A673 (cell line): Measurements from ENCODE around the gene CLDN17. TPM values are rescaled to one million over a fixed set of nuclear protein-coding genes. Genes with fewer than 3 reads are reported as not detected.

ENCODE experiments used
- BruUV-seq: library from RNA; stranded (reverse); fragments of 400-500 nt; replicated peaks from 2 replicates; lab custom pipeline; 2021; lab: Mats Ljungman, UMichigan
- CTCF ChIA-PET: fragments of 300-600 bp; sonication (Branson Sonifier 250); formaldehyde crosslinking; loops from one replicate; lab custom pipeline; 2022; ENCODE audit warnings: antibody characterized with exemption; lab: Charles Lee
- POLR2A ChIA-PET: fragments of 300-600 bp; sonication (Branson Sonifier 250); formaldehyde crosslinking; loops from one replicate; lab custom pipeline; 2022; ENCODE audit warnings: antibody characterized with exemption; ENCODE audit not compliant: low non-redundant PET; lab: Charles Lee
- DNase-seq: peaks from one replicate; pipeline ENCODE4 v3.0.0-alpha.2; 2015; ENCODE audit warnings: low spot score
- H3K27ac ChIP-seq: fragments of 200-600 bp; sonication (generic); 2 replicates; pipeline ENCODE4 v1.5.1; 2016; ENCODE audit warnings: mixed run types, low read depth, mild to moderate bottlenecking, mixed read lengths, antibody characterized with exemption, low read length; ENCODE audit not compliant: poor library complexity, severe bottlenecking
- H3K27me3 ChIP-seq: fragments of 200-600 bp; sonication (generic); replicated peaks from 2 replicates; pipeline ENCODE4 v1.6.1; 2017; ENCODE audit warnings: mixed run types, low read depth, mild to moderate bottlenecking, mixed read lengths, antibody characterized with exemption, low read length; ENCODE audit not compliant: insufficient read depth, poor library complexity
- H3K36me3 ChIP-seq: fragments of 200-600 bp; sonication (generic); 2 replicates; pipeline ENCODE4 v1.6.1; 2016; ENCODE audit warnings: mixed run types, mild to moderate bottlenecking, mixed read lengths, antibody characterized with exemption, low read length; ENCODE audit not compliant: insufficient read depth, poor library complexity, severe bottlenecking
- H3K4me1 ChIP-seq: fragments of 200-600 bp; sonication (generic); 2 replicates; pipeline ENCODE4 v1.6.1; 2017; ENCODE audit warnings: mixed run types, mild to moderate bottlenecking, mixed read lengths, antibody characterized with exemption, low read length; ENCODE audit not compliant: insufficient read depth, poor library complexity, severe bottlenecking
- H3K4me3 ChIP-seq: fragments of 200-600 bp; sonication (generic); 2 replicates; pipeline ENCODE4 v1.5.1; 2016; ENCODE audit warnings: low read depth, mixed run types, mild to moderate bottlenecking, mixed read lengths, low read length; ENCODE audit not compliant: poor library complexity, severe bottlenecking
- H3K9me3 ChIP-seq: fragments of 200-600 bp; sonication (generic); 2 replicates; pipeline ENCODE4 v1.6.1; 2016; ENCODE audit warnings: mixed run types, low read depth, mild to moderate bottlenecking, mixed read lengths, antibody characterized with exemption, low read length; ENCODE audit not compliant: poor library complexity, severe bottlenecking
- CTCF ChIP-seq: fragments of 300-800, 200-600 bp; sonication (generic); conservative IDR thresholded peaks from 2 replicates; pipeline ENCODE4 v1.5.1; 2017; ENCODE audit warnings: low read depth, mild to moderate bottlenecking, antibody characterized with exemption, low read length, moderate library complexity, mixed read lengths
- EZH2 ChIP-seq: fragments of 200-600 bp; sonication (generic); IDR thresholded peaks from 2 replicates; pipeline ENCODE4 v1.6.1; 2017; ENCODE audit warnings: borderline replicate concordance, low read depth, mild to moderate bottlenecking, mixed read lengths, antibody characterized with exemption, low read length; ENCODE audit not compliant: poor library complexity, severe bottlenecking
- intact Hi-C: fragments of 100-400 bp; cut with micrococcal nuclease; formaldehyde crosslinking; loops from one replicate; pipeline ENCODE4 v1.10.0; 2022; ENCODE audit not compliant: unreplicated experiment
- total RNA-seq: library from RNA; stranded (reverse); gene quantifications from 2 replicates; pipeline ENCODE4 v1.2.3, GENCODE V29; 2021

Gene CLDN17
- total RNA-seq, 1 experiment from 2014 or later: not detected

- intact Hi-C loops: no loop called here
- no TSS peak for BruUV-seq
- Histone ChIP-seq H3K27me3 (no peaks in the 10 kb centered on the region), H3K9me3 (no peaks in the 10 kb centered on the region), H3K27ac (no peak overlapping the region), H3K4me3 (no peak overlapping the region), H3K36me3 (no peaks in the 10 kb centered on the region), H3K4me1 (no peaks in the 10 kb centered on the region)
- POLR2A ChIA-PET: no interaction called here
- TF ChIP-seq CTCF: no peak
- no peak for TF ChIP-seq EZH2
- CTCF ChIA-PET: no interaction called here
- no peak for DNase-seq
Measured at GRCh38 chr21:30153697-30154340, 12.8 kb downstream of the CLDN17 start.

- Histone ChIP-seq H3K9me3 (no peaks in the 10 kb centered on the region), H3K27ac (no peak overlapping the region), H3K36me3 (no peaks in the 10 kb centered on the region), H3K27me3 (no peaks in the 10 kb centered on the region), H3K4me1 (no peaks in the 10 kb centered on the region), H3K4me3 (no peak overlapping the region)
- no peak for DNase-seq
- TF ChIP-seq CTCF (no peak), EZH2 (no peak)
- intact Hi-C loops: no loop called here
- ChIA-PET POLR2A (no interaction called here), CTCF (no interaction called here)
- BruUV-seq: no TSS peak
Measured at GRCh38 chr21:30152792-30153191, 13.8 kb downstream of the CLDN17 start.

GRCh38 chr21:30148906-30149305 is 17.7 kb downstream of the CLDN17 start:
- Histone ChIP-seq H3K27me3 (no peaks in the 10 kb centered on the region), H3K4me1 (peaks cover 5% of the 10 kb centered on the region), H3K4me3 (no peak overlapping the region), H3K36me3 (no peaks in the 10 kb centered on the region), H3K27ac (no peak overlapping the region), H3K9me3 (no peaks in the 10 kb centered on the region)
- intact Hi-C loops: no loop called here
- no peak for TF ChIP-seq CTCF
- no peak for TF ChIP-seq EZH2
- BruUV-seq: no TSS peak
- POLR2A ChIA-PET: interaction anchor here (0.7 kb wide), 1 partner anchor 279 kb away, joined by 3 read pairs; no protein-coding TSS in a partner anchor
- CTCF ChIA-PET: no interaction called here
- no peak for DNase-seq
